CD4-positive, alpha-beta T cell treated with Interleukin-12 subunit alpha and Interleukin-12 subunit beta, for 1 hour (primary cell): ENCODE measurements around the gene ZSWIM6.

Experiments used
- DNase-seq: peaks from one replicate; pipeline ENCODE4 v3.0.0-alpha.2; 2020

The ZSWIM6 gene

GRCh38 chr5:61333321-61333953, 1.4 kb downstream of the ZSWIM6 start:
- peak; percentile 33 for DNase-seq

DNA sequence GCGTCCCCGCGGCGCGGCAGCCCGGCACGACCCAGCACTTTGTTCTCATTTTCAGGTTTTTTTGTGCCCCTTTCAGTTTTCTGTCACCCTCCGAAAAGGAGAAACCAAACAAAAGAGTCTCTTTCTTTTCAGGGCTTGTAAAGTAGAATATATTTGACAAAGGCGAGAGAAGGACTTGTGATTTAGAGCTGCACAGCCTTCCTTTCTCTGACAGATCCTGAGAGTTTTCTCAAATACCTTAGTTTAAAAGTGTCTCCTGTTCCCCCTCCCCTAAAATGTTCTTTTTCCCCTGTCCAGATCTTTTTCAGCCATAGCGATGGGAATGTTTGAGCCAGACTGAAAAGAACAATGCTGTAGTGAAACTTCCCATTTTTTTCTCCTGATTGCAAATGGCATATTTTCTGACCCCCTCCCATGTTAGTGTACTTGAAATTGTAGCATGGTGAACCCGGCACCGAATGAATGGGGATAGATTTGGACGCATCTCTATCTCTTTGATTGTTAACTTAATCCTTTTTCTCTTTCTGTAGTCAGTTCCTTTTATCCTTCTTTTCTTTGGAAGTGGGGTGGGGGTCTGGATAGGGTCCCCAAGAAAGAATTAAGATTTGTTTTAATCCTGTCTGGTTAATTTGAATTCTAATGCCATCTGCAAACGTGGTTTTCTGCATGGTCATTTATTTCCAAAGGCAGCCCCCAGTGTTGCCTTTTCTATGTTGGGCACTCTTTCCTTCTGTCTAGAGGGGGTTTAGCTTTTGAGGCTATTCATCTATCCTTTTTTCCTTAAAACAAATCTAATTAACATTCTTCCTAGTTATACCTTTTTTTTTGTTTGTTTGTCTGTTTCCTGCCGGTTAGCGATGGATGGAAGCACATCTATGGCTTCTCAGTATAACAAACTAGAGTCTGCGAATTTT, 2.2 kb downstream of the ZSWIM6 start:
- DNase-seq: no peak

GRCh38 chr5:61334868-61335615, 3.0 kb downstream of the ZSWIM6 start:
- no peak for DNase-seq

GRCh38 chr5:61339764-61340163, 7.7 kb downstream of the ZSWIM6 start:
- DNase-seq: no peak

GRCh38 chr5:61340775-61341361, 8.8 kb downstream of the ZSWIM6 start:
- no peak for DNase-seq

GRCh38 chr5:61342071-61342501, 10.0 kb downstream of the ZSWIM6 start:
- DNase-seq: no peak

GRCh38 chr5:61344187-61344944, 12.3 kb downstream of the ZSWIM6 start:
- DNase-seq: no peak

GRCh38 chr5:61346511-61346910, 14.5 kb downstream of the ZSWIM6 start:
- DNase-seq: no peak

GRCh38 chr5:61347080-61347479, 15.0 kb downstream of the ZSWIM6 start:
- no peak for DNase-seq

GRCh38 chr5:61348447-61348846, 16.4 kb downstream of the ZSWIM6 start:
- no peak for DNase-seq

DNA sequence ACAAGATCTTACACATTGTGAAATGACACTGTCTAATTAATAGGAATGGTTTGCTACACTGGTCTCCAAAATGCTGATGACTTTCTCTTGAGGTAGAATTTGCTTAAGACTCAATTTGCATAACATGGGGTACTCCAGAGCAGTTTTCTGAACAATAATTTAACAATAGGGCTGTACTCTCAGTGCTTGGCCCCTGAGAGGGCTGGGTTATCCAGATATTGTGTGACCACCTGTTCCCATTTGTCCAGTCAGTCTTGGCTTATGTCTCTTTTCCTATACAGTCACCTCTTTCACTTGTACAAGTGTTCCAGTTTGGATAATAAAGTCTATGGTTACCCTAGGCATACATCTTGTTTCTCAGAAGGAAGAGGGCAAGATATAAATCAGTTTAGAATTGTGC, 17.9 kb downstream of the ZSWIM6 start:
- no peak for DNase-seq

GRCh38 chr5:61350535-61350934, 18.5 kb downstream of the ZSWIM6 start:
- DNase-seq: no peak

DNA sequence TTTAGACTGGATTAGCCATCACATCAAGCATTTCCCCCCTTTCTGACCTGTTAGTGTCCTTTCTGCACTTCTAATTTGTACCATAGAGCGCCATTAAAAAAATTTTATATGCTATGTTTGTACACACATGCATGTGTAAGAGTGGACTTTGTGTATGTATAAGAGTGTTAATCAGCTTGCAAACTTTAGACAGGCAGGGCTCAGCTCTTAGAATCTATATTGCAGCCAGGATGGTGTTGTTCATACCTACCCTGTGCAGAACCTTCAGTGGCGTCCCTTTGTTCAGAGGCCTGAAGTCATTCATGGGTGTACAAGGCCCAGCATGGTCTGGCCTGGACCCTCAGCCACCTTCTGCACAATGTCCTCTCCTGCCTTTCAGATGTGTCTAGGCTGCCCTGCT, 19.7 kb downstream of the ZSWIM6 start:
- DNase-seq: no peak

GRCh38 chr5:61352180-61352579, 20.1 kb downstream of the ZSWIM6 start:
- no peak for DNase-seq

DNA sequence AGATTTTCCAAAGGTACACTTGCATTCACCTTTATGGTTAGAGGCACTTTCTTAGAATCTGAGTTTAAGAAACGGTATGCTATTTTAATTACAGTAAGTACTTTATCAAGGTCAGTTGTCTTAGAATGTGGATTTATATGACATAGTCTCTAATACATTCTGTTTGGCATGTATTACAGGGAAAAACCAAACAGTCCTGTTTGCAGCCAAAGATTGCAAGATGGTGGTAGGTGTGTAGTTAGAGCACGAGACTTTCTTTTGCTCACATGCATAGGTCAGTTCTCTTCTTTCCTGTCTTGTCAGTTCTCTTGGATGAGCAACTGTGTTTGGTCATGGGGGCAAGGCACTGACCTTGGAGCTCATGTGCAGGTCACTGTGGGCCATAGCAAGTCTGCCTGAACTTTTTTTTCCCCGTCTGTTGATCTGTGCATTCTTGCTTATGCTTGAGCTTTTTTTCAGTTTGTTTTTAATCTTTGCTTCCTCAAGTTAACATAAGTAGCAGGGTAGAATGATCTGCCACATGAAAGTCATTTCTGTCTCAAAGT, 20.6 kb downstream of the ZSWIM6 start:
- no peak for DNase-seq

- DNase-seq: no peak
Measured at GRCh38 chr5:61353293-61353692, 21.2 kb downstream of the ZSWIM6 start.

DNA sequence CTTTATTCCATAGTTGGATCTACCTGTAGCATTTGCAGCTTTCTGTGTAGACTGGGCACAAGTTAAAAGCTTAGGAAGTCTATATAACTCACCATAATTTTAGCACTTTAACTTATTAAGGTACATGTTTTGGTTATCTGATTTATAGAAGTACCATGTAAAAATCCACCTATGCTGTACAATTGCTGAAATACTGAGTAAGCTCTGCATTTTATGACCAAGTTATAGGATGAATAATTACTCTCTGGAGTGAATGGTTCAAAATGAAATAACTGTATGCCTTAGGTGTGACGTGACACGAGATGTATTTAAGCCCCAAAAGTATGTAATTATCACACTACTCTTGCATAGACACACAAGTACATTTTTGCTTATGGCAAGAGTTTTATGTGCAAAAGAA, 22.1 kb downstream of the ZSWIM6 start:
- DNase-seq: no peak

GRCh38 chr5:61357745-61358144, 25.7 kb downstream of the ZSWIM6 start:
- no peak for DNase-seq

- no peak for DNase-seq
Measured at GRCh38 chr5:61362796-61363368, 30.8 kb downstream of the ZSWIM6 start.

- no peak for DNase-seq
Measured at GRCh38 chr5:61363401-61364114, 31.5 kb downstream of the ZSWIM6 start.
